B cell (primary cell): Measurements from ENCODE around the gene MMRN2. TPM values are rescaled to one million over a fixed set of nuclear protein-coding genes. Genes with fewer than 3 reads are reported as not detected.

Experiments used
- ATAC-seq: fragments of 200-7000 bp; cut with Tn5 transposase; one replicate; pipeline ENCODE4 v1.10.0; 2021; ENCODE audit warnings: low read depth, mild to moderate bottlenecking, moderate number of reproducible peaks, moderate library complexity
- CTCF ChIA-PET: fragments of 350-600 bp; sonication (Branson Sonifier 250); formaldehyde crosslinking; loops from one replicate; lab custom pipeline; 2021; ENCODE audit warnings: antibody characterized with exemption, inconsistent platforms; lab: Charles Lee
- POLR2A ChIA-PET: fragments of 350-600 bp; sonication (Branson Sonifier 250); formaldehyde crosslinking; loops from one replicate; lab custom pipeline; 2021; ENCODE audit warnings: antibody characterized with exemption; lab: Charles Lee
- DNase-seq: peaks from one replicate; pipeline ENCODE4 v3.0.0; 2013
- H2AFZ ChIP-seq: 2 replicates; pipeline ENCODE4 v1.6.1; 2012; ENCODE audit warnings: mild to moderate bottlenecking, low read depth, low read length; ENCODE audit not compliant: insufficient read depth, poor library complexity, severe bottlenecking
- H3K27ac ChIP-seq, 2 donors: 1 replicate in 1 of 2; 2 replicates in 1 of 2; pipeline ENCODE4 v1.5.1; 2012 to 2013; ENCODE audit warnings: low read length in 2 of 2, mild to moderate bottlenecking in 2 of 2, moderate library complexity in 1 of 2
- H3K27me3 ChIP-seq, 4 experiments: fragments of 200-600 bp in 1 of 4; sonication (generic) in 1 of 4; replicated peaks in 1 of 4; 1 replicate in 2 of 4; 2 replicates in 2 of 4; pipeline versions ENCODE4 v1.6.1 to v1.7.0; 2013 to 2016; ENCODE audit warnings: low read length in 3 of 4, mild to moderate bottlenecking in 2 of 4, mixed read lengths in 1 of 4, moderate library complexity in 1 of 4; ENCODE audit not compliant: insufficient read depth in 4 of 4, control insufficient read depth in 3 of 4; ENCODE audit errors: control extremely low read depth in 1 of 4
- H3K36me3 ChIP-seq, 2 experiments: replicated peaks in 1 of 2; 1 replicate in 1 of 2; 2 replicates in 1 of 2; pipeline versions ENCODE4 v1.6.1 to v1.7.1; 2013; ENCODE audit warnings: low read length in 1 of 2; ENCODE audit not compliant: insufficient read depth in 2 of 2, control insufficient read depth in 1 of 2; ENCODE audit errors: control extremely low read depth in 1 of 2, extremely low read depth in 1 of 2
- H3K4me1 ChIP-seq, 2 donors: fragments of 200-600 bp in 1 of 2; sonication (generic) in 1 of 2; 1 replicate in 1 of 2; 2 replicates in 1 of 2; pipeline versions ENCODE4 v1.5.1 to v1.6.1; 2013 to 2017; ENCODE audit warnings: low read length in 2 of 2; ENCODE audit not compliant: control insufficient read depth in 2 of 2, insufficient read depth in 2 of 2
- H3K4me2 ChIP-seq: replicated peaks from 2 replicates; pipeline ENCODE3; 2012; ENCODE audit warnings: mild to moderate bottlenecking, low read depth, low read length; ENCODE audit not compliant: poor library complexity, severe bottlenecking
- H3K4me3 ChIP-seq, 5 experiments: fragments of 200-600 bp in 1 of 5; sonication (generic) in 1 of 5; 1 replicate in 3 of 5; 2 replicates in 2 of 5; pipeline versions ENCODE4 v1.5.1 to v1.7.0; 2011 to 2016; ENCODE audit warnings: low read length in 4 of 5, mild to moderate bottlenecking in 4 of 5, low read depth in 2 of 5, control low read depth in 1 of 5, moderate library complexity in 1 of 5; ENCODE audit not compliant: insufficient read depth in 1 of 5; ENCODE audit errors: control extremely low read depth in 1 of 5, extremely low read depth in 1 of 5
- H3K79me2 ChIP-seq: fragments of 200-600 bp; sonication (generic); one replicate; pipeline ENCODE4 v1.6.0; 2016; ENCODE audit warnings: low read length; ENCODE audit not compliant: control insufficient read depth, insufficient read depth
- H3K9ac ChIP-seq: fragments of 200-600 bp; sonication (generic); 2 replicates; pipeline ENCODE4 v1.6.1; 2017; ENCODE audit warnings: mild to moderate bottlenecking, low read length, moderate library complexity
- H3K9me3 ChIP-seq, 3 donors: one replicate each; pipeline versions ENCODE4 v1.6.1 to v1.7.1; 2013; ENCODE audit warnings: low read length in 2 of 3; ENCODE audit not compliant: control insufficient read depth in 2 of 3, insufficient read depth in 1 of 3; ENCODE audit errors: control extremely low read depth in 1 of 3
- H4K20me1 ChIP-seq: 2 replicates; pipeline ENCODE4 v1.6.0; 2012; ENCODE audit warnings: mild to moderate bottlenecking, low read length; ENCODE audit not compliant: insufficient read depth, control insufficient read depth, poor library complexity, severe bottlenecking
- H3K27ac Mint-ChIP-seq: one replicate; pipeline ENCODE4 v1.8.0; 2021; ENCODE audit warnings: mixed read lengths
- H3K27me3 Mint-ChIP-seq: one replicate; pipeline ENCODE4 v1.8.0; 2021; ENCODE audit warnings: mixed read lengths
- H3K4me1 Mint-ChIP-seq: one replicate; pipeline ENCODE4 v1.8.0; 2021; ENCODE audit warnings: mixed read lengths
- H3K4me3 Mint-ChIP-seq: one replicate; pipeline ENCODE4 v1.8.0; 2021; ENCODE audit warnings: mixed read lengths
- H3K9me3 Mint-ChIP-seq: one replicate; pipeline ENCODE4 v1.8.0; 2022; ENCODE audit warnings: mixed read lengths; ENCODE audit not compliant: insufficient read depth
- CTCF ChIP-seq: fragments of 200-600 bp; IDR thresholded peaks from one replicate; pipeline ENCODE4 v1.8.0; 2022; ENCODE audit warnings: antibody characterized with exemption, mild to moderate bottlenecking
- EZH2 ChIP-seq: IDR thresholded peaks from 2 replicates; pipeline ENCODE4 v1.6.1; 2012; ENCODE audit warnings: borderline replicate concordance, low read depth, mild to moderate bottlenecking, moderate library complexity, low read length; ENCODE audit not compliant: insufficient read depth, poor library complexity, severe bottlenecking
- WGBS: methylation state at CpG from one replicate; pipeline ENCODE4 v1.1.5; 2013; ENCODE audit warnings: missing lambda C conversion rate; ENCODE audit not compliant: insufficient coverage; 5-methylcytosine and 5-hydroxymethylcytosine counted together
- intact Hi-C: fragments of 100-400 bp; cut with micrococcal nuclease; formaldehyde crosslinking; loops from one replicate; pipeline ENCODE4 v1.10.0; 2022
- polyA plus RNA-seq: library from polyadenylated mRNA; depleted of rRNA; stranded (reverse); fragments of >200 nt; gene quantifications from 2 replicates; pipeline ENCODE4 v1.2.3, GENCODE V29; 2012
- total RNA-seq, 2 donors: library from RNA; stranded (reverse); fragments of 120-200 nt in 1 of 2; gene quantifications; 1 replicate in 1 of 2; 2 replicates in 1 of 2; pipeline versions ENCODE4 v1.2.3 to v1.2.4, GENCODE V29; 2013 to 2022

MMRN2 gene
- total and polyA plus RNA-seq, 2 donors (not counting 1 experiment from before 2014, with no cell fraction given), result 1.0 to 1.1 TPM

- H3K27ac Mint-ChIP-seq, result no peak overlapping the region
- Histone ChIP-seq H3K4me3 (no peak overlapping the region), H3K79me2 (no peaks in the 10 kb centered on the region), H3K4me2 (no peak overlapping the region), H3K27me3 (no peaks in the 10 kb centered on the region), H3K9ac (no peak overlapping the region), H2AFZ (no peak overlapping the region), H4K20me1 (no peaks in the 10 kb centered on the region), H3K4me1 (no peaks in the 10 kb centered on the region), H3K36me3 (no peaks in the 10 kb centered on the region), H3K27ac (no peak overlapping the region), H3K9me3 (no peaks in the 10 kb centered on the region)
- CTCF ChIA-PET, result interaction anchor here (0.6 to 1.0 kb wide), 2 partner anchors 8 to 243 kb away, joined by 3 to 4 read pairs; no protein-coding TSS in a partner anchor
- no peak for DNase-seq
- H3K4me3 Mint-ChIP-seq, result no peak overlapping the region
- 83% methylated on average over 1 of the region's 2 CpGs for WGBS
- no peaks in the 10 kb centered on the region for H3K27me3 Mint-ChIP-seq
- intact Hi-C loops, result loop anchor here (10.0 kb wide), 1 partner anchor 572 kb away; the partner anchor contains the start of gene MINPP1
- ATAC-seq, result no peak
- POLR2A ChIA-PET, result no interaction called here
- no peaks in the 10 kb centered on the region for H3K4me1 Mint-ChIP-seq
- no peak for TF ChIP-seq EZH2
- no peak for TF ChIP-seq CTCF
- H3K9me3 Mint-ChIP-seq, result no peaks in the 10 kb centered on the region
Measured at GRCh38 chr10:86932674-86933073, 24.7 kb downstream of the MMRN2 start.

DNA sequence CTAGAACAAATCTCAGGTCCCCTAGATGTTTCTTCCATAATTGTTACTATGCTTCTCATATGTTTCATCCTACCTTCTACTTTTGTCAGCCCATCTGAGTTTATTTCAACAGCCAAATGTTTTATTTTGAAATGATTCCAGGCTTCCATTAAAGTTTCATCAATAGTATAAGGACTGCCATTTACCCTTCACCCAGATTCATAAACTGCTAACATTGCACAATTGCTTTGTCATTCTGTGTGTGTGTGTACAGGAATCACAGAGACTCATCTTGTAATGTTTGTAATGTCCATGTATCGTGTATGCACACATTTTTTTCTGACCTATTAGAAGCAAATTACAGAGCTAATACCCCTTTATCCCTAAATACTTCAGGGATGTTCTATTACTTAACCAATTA, 25.5 kb downstream of the MMRN2 start:
- H4K20me1 ChIP-seq, result no peaks in the 10 kb centered on the region
- no peaks in the 10 kb centered on the region for H3K27me3 ChIP-seq
- TF ChIP-seq CTCF (no peak), EZH2 (no peak)
- ChIA-PET CTCF (interaction anchor here (0.6 to 1.0 kb wide), 3 partner anchors 9 to 744 kb away, joined by 3 to 4 read pairs (median 4); no protein-coding TSS in a partner anchor), POLR2A (no interaction called here)
- no peak overlapping the region for H3K4me3 ChIP-seq
- Mint-ChIP-seq H3K27ac (no peak overlapping the region), H3K4me3 (no peak overlapping the region), H3K9me3 (no peaks in the 10 kb centered on the region), H3K27me3 (no peaks in the 10 kb centered on the region), H3K4me1 (no peaks in the 10 kb centered on the region)
- no peaks in the 10 kb centered on the region for H3K4me1 ChIP-seq
- no peaks in the 10 kb centered on the region for H3K79me2 ChIP-seq
- H2AFZ ChIP-seq, result no peak overlapping the region
- no peak for DNase-seq
- intact Hi-C loops, result loop anchor here (10.0 kb wide), 1 partner anchor 573 kb away; the partner anchor contains the start of gene MINPP1
- H3K9ac ChIP-seq, result no peak overlapping the region
- H3K27ac ChIP-seq, result no peak overlapping the region
- no CpG with 5 or more reads among the region's 1 CpG for WGBS
- no peaks in the 10 kb centered on the region for H3K9me3 ChIP-seq
- no peak for ATAC-seq
- H3K36me3 ChIP-seq, result no peaks in the 10 kb centered on the region
- H3K4me2 ChIP-seq, result no peak overlapping the region
